Progenitor cell of endocrine pancreas (in vitro differentiated cells): ENCODE data around the gene NUP133. TPM values are rescaled to one million over a fixed set of nuclear protein-coding genes. Genes with fewer than 3 reads are reported as not detected.
"Not testable (repeated sequence)": the region's sequence is repeated elsewhere in the genome, so short reads cannot be mapped to it uniquely, and the experiment has no call there.

ENCODE experiments used
- DNase-seq: peaks from one replicate; pipeline ENCODE4 v3.0.0; 2021; ENCODE audit warnings: low spot score; ENCODE audit not compliant: unreplicated experiment
- H3K27ac Mint-ChIP-seq: 2 replicates; pipeline ENCODE4 v1.8.0; 2021; ENCODE audit warnings: mild to moderate bottlenecking, moderate library complexity, mixed read lengths
- H3K27me3 Mint-ChIP-seq: 2 replicates; pipeline ENCODE4 v1.8.0; 2021; ENCODE audit warnings: mixed read lengths
- H3K36me3 Mint-ChIP-seq: 2 replicates; pipeline ENCODE4 v1.8.0; 2022; ENCODE audit warnings: mixed read lengths; ENCODE audit not compliant: insufficient read depth
- H3K4me1 Mint-ChIP-seq: 2 replicates; pipeline ENCODE4 v1.8.0; 2021; ENCODE audit warnings: low read depth, mixed read lengths
- H3K4me3 Mint-ChIP-seq: 2 replicates; pipeline ENCODE4 v1.8.0; 2021; ENCODE audit warnings: low read depth, mild to moderate bottlenecking, moderate library complexity, mixed read lengths
- H3K9me3 Mint-ChIP-seq: 2 replicates; pipeline ENCODE4 v1.8.0; 2021; ENCODE audit warnings: low read depth, mixed read lengths
- CTCF ChIP-seq: fragments of 200-600 bp; sonication (generic); IDR thresholded peaks from one replicate; pipeline ENCODE4 v1.5.0; 2021; ENCODE audit warnings: antibody characterized with exemption, mild to moderate bottlenecking; ENCODE audit not compliant: unreplicated experiment
- total RNA-seq: library from RNA; stranded (reverse); gene quantifications from 2 replicates; pipeline ENCODE4 v1.2.1, GENCODE V29; 2021

NUP133 gene
- total RNA-seq, 1 donor from 2014 or later: 53.5 TPM

DNA sequence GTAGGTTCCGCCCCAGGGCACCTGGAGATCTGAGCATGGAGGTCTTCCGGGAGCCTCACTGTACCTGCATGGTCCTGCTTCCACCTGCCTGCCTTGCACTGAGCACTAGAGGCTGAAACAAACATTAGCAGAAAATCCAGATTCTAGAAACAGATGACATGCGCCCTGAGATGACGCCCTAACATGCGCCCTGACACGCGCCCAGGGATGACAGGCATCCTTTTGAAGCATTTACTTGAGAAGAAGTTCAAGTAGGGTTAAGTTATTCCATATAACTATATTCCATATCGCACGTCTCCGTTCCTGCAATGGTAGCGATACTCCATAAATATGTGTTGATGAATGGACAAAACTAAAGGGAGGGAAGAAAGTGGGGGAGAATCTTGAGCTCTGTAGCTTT lies 87.9 kb downstream of the NUP133 start:
- Mint-ChIP-seq H3K4me3 (no peak overlapping the region), H3K27ac (no peak overlapping the region), H3K27me3 (peaks cover 16% of the 10 kb centered on the region), H3K4me1 (no peaks in the 10 kb centered on the region), H3K36me3 (no peaks in the 10 kb centered on the region), H3K9me3 (peaks cover 3% of the 10 kb centered on the region)
- no peak for DNase-seq
- no peak for TF ChIP-seq CTCF

- not testable (repeated sequence) for H3K4me3 Mint-ChIP-seq, H3K27ac Mint-ChIP-seq
- peaks cover 12% of the 10 kb centered on the region for H3K27me3 Mint-ChIP-seq
Measured at GRCh38 chr1:229418586-229418985, 89.6 kb downstream of the NUP133 start.

DNA sequence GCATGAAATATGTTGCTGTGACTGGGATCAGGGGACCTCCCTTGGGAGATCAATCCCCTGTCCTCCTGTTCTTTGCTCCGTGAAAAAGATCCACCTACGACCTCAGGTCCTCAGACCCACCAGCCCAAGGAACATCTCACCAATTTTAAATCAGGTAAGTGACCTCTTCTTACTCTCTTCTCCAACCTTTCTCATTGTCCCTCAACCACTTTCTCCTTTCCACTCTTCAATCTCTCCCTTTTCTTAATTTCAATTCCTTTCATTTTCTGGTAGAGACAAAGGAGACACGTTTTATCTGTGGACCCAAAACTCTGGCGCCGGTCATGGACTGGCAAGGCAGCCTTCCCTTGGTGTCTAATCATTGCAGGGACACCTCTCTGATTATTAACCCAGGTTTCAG lies 95.3 kb downstream of the NUP133 start:
- H3K36me3 Mint-ChIP-seq, H3K4me3 Mint-ChIP-seq, H3K27ac Mint-ChIP-seq, DNase-seq, H3K9me3 Mint-ChIP-seq: not testable (repeated sequence)
- peaks cover 26% of the 10 kb centered on the region for H3K27me3 Mint-ChIP-seq
- H3K4me1 Mint-ChIP-seq: peaks cover 19% of the 10 kb centered on the region

More at GRCh38 chr1:229418586-229418985, 89.6 kb downstream of the NUP133 start:
- not testable (repeated sequence) for H3K4me1 Mint-ChIP-seq, H3K36me3 Mint-ChIP-seq, DNase-seq, H3K9me3 Mint-ChIP-seq

DNA sequence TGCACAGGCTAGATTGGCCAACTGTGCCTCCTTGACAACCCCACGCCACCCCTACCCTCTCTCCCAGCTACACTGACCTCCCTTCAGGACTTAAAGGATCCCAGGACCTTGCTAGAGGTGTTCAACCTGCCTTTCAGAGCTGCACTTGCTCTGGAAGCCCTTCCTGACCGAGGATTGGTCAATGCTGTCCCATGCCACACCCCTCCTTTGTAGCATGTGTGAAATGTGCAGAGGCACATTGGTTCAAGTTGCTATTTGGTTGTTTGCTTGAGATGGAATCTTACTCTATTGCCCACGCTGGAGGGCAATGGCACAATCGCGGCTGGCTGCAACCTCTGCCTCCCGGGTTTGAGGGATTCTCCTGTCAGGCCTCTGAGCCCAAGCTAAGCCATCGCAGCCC lies 96.1 kb downstream of the NUP133 start:
- Mint-ChIP-seq H3K27me3 (peaks cover 26% of the 10 kb centered on the region), H3K9me3 (no peaks in the 10 kb centered on the region), H3K27ac (peak overlapping the region; percentile 67), H3K4me1 (peaks cover 21% of the 10 kb centered on the region), H3K4me3 (no peak overlapping the region), H3K36me3 (no peaks in the 10 kb centered on the region)
- TF ChIP-seq CTCF: no peak
- DNase-seq: no peak

DNA sequence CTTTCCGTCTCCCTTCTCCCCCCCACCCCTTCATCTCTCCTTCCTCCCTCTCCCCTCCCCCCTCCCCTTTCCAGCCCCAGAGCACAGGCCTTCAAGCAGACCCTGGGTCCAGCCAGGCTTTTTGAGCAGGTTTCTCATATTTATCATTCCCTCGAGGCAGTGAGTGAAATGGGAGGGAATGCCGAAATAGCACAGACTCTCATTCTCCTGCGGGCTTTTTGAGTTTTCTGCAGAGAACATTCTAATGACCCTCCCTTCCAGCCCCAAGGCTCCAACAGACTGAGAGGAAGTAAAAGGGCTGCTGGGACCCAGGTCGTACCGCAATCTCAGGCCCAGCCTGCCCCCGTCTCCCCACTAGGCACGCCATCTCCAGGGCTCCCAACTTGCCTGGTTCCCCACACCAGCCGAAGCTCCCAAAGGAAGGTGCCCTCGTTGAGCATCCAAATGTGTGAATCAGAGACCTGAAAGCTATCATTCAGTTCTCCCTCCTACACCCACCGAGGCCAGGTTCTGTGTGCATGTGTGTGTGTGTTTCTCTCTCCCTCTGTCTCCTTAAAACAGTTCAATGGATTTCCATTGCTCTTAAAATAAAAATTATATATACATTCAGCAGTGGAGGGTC lies 96.6 kb downstream of the NUP133 start:
- TF ChIP-seq CTCF: no peak

GRCh38 chr1:229410692-229411433 lies 97.3 kb downstream of the NUP133 start:
- Mint-ChIP-seq H3K27me3 (peaks cover 32% of the 10 kb centered on the region), H3K9me3 (no peaks in the 10 kb centered on the region), H3K36me3 (no peaks in the 10 kb centered on the region), H3K4me1 (peaks cover 25% of the 10 kb centered on the region), H3K4me3 (no peak overlapping the region), H3K27ac (no peak overlapping the region)
- no peak for TF ChIP-seq CTCF
- DNase-seq: no peak

More for the DNA sequence above, 96.6 kb downstream of the NUP133 start:
- Mint-ChIP-seq H3K27me3 (peaks cover 31% of the 10 kb centered on the region), H3K36me3 (no peaks in the 10 kb centered on the region), H3K4me1 (peaks cover 25% of the 10 kb centered on the region), H3K27ac (no peak overlapping the region), H3K9me3 (no peaks in the 10 kb centered on the region), H3K4me3 (no peak overlapping the region)
- DNase-seq: no peak
